ENCODE data around the gene MEGF11.

DNA sequence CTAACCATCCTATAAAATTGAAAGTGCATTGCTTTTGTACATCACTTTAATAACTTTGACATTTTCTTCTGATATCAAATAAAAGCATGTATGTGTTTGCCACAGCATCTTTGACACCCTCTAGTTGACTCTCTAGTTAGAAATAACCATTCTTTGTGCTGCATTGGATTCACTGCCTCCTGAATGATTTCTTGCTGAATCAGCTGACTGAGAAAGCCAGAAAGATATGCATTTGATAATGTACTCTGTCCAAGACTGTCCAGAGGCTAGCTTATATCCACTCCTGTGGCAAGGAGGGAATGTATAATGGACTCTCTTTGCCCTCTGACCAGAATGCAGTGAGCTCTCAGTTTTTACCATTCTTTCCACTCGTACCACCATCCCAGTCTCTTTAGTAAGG is 378.1 kb downstream of the MEGF11 start:
- TF ChIP-seq, protein P1, sequence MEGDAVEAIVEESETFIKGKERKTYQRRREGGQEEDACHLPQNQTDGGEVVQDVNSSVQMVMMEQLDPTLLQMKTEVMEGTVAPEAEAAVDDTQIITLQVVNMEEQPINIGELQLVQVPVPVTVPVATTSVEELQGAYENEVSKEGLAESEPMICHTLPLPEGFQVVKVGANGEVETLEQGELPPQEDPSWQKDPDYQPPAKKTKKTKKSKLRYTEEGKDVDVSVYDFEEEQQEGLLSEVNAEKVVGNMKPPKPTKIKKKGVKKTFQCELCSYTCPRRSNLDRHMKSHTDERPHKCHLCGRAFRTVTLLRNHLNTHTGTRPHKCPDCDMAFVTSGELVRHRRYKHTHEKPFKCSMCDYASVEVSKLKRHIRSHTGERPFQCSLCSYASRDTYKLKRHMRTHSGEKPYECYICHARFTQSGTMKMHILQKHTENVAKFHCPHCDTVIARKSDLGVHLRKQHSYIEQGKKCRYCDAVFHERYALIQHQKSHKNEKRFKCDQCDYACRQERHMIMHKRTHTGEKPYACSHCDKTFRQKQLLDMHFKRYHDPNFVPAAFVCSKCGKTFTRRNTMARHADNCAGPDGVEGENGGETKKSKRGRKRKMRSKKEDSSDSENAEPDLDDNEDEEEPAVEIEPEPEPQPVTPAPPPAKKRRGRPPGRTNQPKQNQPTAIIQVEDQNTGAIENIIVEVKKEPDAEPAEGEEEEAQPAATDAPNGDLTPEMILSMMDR (conservative IDR thresholded peaks at IDR 0.05; ENCODE audit: low read length) = no peak
- TF ChIP-seq EZH2phosphoT487 (IDR thresholded peaks at IDR 0.05; ENCODE audit: borderline replicate concordance, low read depth, low read length) = no peak
